ENCODE measurements around the gene UNC79.

The UNC79 gene

GRCh38 chr14:93675651-93676050, 244.9 kb downstream of the UNC79 start:
- DNase-seq: no peak

DNA sequence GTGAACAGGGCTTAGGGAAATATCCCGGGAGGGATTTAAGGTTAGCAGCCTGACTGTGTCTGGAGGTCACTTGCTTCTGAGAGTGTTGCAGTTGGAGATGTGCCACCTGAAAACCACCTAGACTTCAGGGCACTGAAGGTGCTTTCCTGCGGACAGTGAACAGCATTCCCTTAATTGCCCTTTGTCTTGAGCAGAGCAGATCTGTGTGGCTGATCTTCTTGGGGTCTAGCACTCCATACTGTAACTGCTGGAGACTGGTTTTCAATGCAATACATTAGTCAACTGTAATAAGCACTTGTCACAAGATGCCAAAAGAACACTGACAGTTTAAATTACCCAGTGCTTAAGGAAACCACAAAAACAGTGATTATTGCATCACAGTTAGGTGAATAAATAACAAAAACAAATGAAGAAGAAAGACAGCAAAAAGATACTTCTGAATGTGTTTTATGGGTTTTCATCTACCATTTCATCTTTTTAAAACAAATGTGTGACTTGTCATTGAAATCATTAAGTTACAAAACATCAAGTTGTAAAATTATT, 245.7 kb downstream of the UNC79 start:
- DNase-seq: peak; percentile 25

GRCh38 chr14:93682459-93682858, 251.7 kb downstream of the UNC79 start:
- no peak for DNase-seq

GRCh38 chr14:93683226-93683625, 252.5 kb downstream of the UNC79 start:
- peak; percentile 46 for DNase-seq

GRCh38 chr14:93685121-93685895, 254.6 kb downstream of the UNC79 start:
- no peak for DNase-seq

GRCh38 chr14:93686268-93686667, 255.5 kb downstream of the UNC79 start:
- DNase-seq: no peak

GRCh38 chr14:93688239-93688666, 257.5 kb downstream of the UNC79 start:
- no peak for DNase-seq

- DNase-seq: no peak
Observed at GRCh38 chr14:93688820-93689219, 258.1 kb downstream of the UNC79 start.

- no peak for DNase-seq
Observed at GRCh38 chr14:93690146-93690545, 259.4 kb downstream of the UNC79 start.

GRCh38 chr14:93691042-93691780, 260.5 kb downstream of the UNC79 start:
- DNase-seq: peak; percentile 3

DNA sequence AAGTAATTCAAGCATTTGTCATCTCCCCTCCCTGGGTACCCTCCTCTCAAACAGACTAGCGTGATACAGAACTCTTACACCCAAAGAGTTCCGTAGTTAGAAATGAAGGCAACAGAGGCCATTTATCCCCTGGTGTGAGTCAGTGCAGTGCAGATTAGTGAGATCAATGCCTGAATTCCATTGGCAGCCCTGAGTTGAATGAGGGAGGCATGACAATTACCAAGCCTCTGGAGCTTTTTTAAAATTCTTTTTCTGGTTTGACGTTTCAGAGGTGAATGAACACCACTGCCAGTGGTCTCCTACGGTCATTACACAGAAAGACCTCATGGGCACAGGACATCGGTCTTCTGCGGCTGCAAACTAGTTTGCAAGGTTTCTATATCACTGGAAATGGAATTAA, 263.2 kb downstream of the UNC79 start:
- DNase-seq: no peak

DNA sequence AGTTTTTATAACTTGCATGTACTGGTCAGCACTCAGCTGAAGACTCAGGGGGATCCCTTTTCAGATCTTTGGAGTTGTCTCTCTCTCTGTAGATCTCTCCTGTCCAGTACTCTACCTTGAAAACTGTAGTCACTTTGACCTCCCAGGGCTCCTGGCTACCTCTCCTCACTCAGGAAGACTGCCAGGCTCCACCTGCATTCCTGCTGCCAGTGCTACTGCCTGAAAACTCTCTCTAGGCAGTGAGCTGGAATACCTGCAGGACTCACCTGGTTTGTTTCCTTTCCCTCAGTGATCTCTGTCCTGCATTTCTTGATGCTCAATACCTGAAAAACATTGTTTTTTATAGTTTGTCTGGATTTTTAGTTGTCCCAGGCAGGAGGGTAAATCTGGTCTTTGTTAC, 270.2 kb downstream of the UNC79 start:
- no peak for DNase-seq

- DNase-seq: no peak
Observed at GRCh38 chr14:93701562-93701961, 270.8 kb downstream of the UNC79 start.

GRCh38 chr14:93702946-93703345, 272.2 kb downstream of the UNC79 start:
- DNase-seq: no peak

DNA sequence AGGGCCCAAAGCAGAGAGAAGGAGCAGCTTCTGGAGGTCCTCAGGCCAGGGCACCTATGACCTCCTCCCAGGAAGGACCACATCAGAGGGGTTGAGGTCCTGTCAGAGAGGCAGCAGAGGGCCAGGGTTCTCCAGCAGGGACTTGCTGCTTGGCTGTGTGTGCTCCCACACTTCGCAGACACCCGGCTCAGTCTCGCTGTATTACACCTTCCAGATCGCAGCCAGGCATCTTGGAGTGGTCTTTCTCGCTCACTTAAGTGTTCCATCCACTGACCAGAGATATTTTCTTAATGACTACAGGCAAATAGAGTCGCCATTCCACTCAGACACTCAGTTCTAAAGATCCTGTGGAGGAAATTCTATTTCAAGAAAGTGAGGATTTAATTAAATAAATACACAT, 273.2 kb downstream of the UNC79 start:
- no peak for DNase-seq

- DNase-seq: no peak
Observed at GRCh38 chr14:93705513-93706156, 274.9 kb downstream of the UNC79 start.

DNA sequence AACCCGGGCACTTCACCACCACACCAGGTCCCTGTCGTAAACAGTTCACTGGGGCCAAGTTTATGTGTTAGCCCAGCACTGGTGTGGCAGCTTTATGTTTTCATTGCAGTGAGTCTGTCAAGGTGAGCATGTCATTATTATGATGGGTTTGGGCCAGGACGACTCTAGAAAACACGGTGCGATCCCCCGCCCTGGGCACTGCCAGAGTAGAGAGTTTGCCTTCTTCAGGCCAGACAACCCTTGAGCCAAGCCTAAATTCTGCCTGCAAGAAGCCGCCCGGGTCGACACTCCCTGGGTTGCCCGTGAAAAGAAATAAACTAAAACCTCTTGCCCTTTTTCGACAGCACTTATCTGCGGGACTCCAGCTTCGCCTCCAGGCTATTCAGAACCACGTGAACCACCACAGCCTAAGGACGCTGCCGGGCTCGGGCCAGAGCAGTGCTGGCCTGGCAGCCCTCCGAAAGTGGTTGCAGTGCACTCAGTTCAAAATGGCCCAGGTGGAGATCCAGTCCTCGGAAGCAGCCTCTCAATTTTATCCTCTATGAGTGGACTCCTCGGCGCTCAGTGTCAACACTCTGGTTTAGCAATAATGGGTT, 275.7 kb downstream of the UNC79 start:
- DNase-seq: no peak

GRCh38 chr14:93707475-93707874, 276.7 kb downstream of the UNC79 start:
- DNase-seq: no peak

DNA sequence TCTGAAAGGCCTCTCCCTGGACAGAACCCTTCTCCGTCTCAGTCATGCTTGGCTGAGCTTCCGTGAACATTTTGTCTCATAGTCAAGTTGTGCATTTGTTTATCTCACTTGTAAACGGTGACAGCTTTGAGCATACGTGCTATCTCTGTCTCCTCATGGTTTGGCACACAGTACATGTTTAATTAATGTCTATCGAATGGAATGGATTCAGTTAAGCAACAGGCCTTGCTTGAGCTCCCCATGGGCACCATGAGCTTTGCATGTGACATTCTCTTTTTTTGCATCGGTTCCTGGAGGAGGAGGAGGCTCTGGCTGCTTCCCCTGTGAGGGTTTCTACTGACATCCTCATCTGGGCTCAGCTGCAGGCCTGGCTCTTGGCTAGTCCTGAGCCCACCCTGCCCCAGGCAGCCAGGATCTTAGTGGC, 277.6 kb downstream of the UNC79 start:
- DNase-seq: no peak

DNA sequence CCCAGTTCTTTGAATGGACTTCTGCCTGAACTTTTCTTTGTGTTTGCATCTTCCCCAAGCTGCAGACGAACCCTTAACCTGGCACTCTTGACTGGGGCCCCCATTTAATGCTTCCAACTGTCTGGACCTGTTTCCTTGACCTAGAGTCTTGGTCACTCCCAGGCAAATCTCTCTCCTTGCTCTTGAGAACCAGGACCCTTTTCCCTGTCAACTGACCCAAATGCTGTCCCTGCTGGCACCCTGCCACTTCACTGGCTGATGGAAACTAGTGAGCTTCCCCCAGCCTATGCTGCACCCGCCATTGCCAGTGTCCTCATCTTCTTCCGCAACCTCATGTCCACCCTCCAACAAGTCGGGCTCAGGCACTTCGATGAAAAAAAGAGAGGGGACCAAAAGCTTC, 278.1 kb downstream of the UNC79 start:
- no peak for DNase-seq

DNA sequence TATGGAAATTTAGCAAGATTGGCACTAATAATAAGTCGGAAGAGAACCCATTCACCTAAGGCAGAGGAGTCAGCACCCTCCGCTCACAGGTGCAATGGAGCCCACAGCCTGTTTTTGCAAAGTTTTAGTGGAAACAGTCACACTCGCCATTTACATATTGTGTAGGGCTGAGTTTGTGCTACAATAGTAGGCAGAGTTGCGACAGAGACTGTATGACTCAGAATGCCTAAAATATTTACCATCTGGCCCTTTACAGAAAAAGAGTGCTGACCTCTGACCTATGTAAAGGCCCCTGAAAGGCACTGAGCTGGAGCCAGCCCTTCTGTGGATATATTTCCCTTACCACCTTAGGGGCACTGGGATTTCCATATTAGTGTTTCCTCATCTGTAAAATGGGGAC, 278.5 kb downstream of the UNC79 start:
- no peak for DNase-seq

- DNase-seq: no peak
Observed at GRCh38 chr14:93712079-93712837, 281.5 kb downstream of the UNC79 start.
